Neural cell (in vitro differentiated cells): ENCODE results near the gene POLR2C.

Experiments used
- CTCF ChIP-seq: fragments of 450-650 bp; IDR thresholded peaks from 2 replicates; pipeline ENCODE4 v1.5.1; 2014; ENCODE audit warnings: antibody characterized with exemption, mild to moderate bottlenecking, moderate library complexity; ENCODE audit not compliant: poor library complexity, severe bottlenecking
- EP300 ChIP-seq: fragments of 450-650 bp; conservative IDR thresholded peaks from 2 replicates; pipeline ENCODE4 v1.6.1; 2014; ENCODE audit warnings: antibody characterized with exemption, mild to moderate bottlenecking, moderate library complexity; ENCODE audit not compliant: poor library complexity, severe bottlenecking
- EZH2 ChIP-seq: fragments of 200-600, 300-800 bp; shearing (Covaris generic), sonication (generic); IDR thresholded peaks from 2 replicates; pipeline ENCODE4 v1.6.1; 2014; ENCODE audit warnings: antibody characterized with exemption, low read length, borderline replicate concordance, mild to moderate bottlenecking; ENCODE audit not compliant: insufficient read depth, poor library complexity, severe bottlenecking
- SMC3 ChIP-seq: fragments of 450-650 bp; conservative IDR thresholded peaks from 2 replicates; pipeline ENCODE4 v1.6.1; 2014; ENCODE audit warnings: antibody characterized with exemption, mild to moderate bottlenecking, moderate library complexity; ENCODE audit not compliant: poor library complexity

DNA sequence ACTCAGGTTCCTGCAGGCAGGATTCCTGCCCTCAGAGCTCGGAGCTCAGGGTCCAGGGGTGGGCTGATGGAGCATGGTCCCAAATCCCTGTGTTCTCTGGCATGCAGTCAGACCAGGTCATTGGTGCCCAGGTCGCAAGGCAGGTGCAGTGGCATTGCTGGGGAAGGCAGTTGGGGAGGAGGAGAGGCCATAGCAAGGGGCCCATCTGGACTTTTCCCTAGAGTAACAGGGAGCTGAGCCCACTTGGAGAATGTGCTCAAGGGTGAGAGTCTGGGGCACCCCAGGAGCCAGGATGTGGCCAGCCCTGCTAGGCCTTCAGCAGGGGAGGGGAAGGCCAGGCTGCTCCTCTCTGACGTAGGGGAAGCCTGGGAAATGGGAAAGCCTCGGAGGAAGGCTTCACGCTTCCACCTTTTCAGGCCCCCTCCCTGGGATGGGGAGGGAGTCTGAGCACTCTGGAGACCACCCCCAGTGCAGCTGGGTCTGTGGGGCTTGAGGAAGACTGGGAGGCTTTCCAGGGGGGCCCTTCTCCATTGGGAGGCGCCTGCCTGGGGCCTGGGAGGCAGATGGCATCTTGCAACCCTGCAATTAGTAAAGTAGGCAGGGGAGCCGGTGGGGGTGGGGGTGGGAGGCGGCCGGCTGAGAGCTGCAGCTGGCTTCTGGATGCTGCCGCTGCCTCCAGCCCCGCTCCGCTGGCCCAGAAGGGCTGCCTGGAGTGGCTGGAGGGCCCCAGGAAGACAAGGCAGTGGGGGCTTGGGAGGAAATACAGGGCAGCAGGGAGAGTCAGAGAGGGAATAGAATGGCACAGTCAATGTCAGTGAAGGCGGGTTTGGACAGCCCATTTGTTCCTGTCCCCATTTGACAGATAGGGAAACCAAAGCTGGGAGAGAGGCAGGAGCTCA, 44.9 kb downstream of the POLR2C start:
- TF ChIP-seq CTCF: no peak
- no peak for TF ChIP-seq EZH2
- no peak for TF ChIP-seq SMC3
- no peak for TF ChIP-seq EP300
